Epithelial cell of proximal tubule (primary cell): ENCODE measurements around the gene NDUFB6. TPM values are rescaled to one million over a fixed set of nuclear protein-coding genes. Genes with fewer than 3 reads are reported as not detected.
"Not testable (repeated sequence)": the region's sequence is repeated elsewhere in the genome, so short reads cannot be mapped to it uniquely, and the experiment has no call there.

ENCODE experiments used
- DNase-seq: peaks from one replicate; pipeline ENCODE4 v3.0.0-alpha.2; 2011; ENCODE audit warnings: low read depth
- H3K4me3 ChIP-seq: 2 replicates; pipeline ENCODE4 v1.5.1; 2011; ENCODE audit warnings: low read depth, mild to moderate bottlenecking, low read length
- total RNA-seq: library from RNA; depleted of rRNA; stranded (reverse); fragments of >200 nt; gene quantifications from 2 replicates; pipeline ENCODE4 v1.2.3, GENCODE V29; 2015
- TF ChIP-seq, protein P1 (sequence below): conservative IDR thresholded peaks from 2 replicates; pipeline ENCODE4 v1.5.1; 2012; ENCODE audit warnings: low read depth, mild to moderate bottlenecking, low read length

NDUFB6 gene
- total RNA-seq = 80.8 and 83.2 TPM in 2 replicates

DNA sequence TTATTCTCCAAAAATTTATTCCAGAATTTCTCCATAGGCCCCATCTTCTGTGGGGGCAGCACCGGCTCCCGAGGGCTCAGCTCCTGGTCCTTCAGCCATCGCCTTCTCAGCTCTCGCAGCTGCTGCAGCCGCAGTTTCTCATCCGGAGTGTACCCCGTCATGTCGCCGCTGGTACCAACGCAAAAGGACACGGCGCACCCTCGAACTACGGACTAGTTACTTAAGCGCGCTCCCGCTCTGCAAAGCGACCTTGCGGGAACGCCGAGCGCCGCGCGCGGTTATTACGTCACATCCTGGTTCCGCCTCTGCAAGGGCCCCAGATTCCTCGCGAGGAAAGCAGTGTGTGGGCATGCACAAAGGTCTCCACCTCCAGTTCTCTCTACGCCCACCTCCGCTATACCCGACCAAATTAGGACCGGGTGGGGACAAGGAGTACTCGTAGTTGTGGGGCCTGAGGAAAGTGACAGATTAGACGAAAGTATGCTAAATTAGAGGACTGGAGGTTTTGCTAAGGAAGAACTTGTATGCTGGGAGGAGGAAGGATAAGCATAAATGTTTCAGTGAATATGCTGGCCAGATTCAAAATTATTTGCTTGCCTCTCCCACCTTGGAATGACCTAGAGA is at the start of gene NDUFB6:
Gene NDUFB6, minus strand, starts transcription at position 260 of the 624 bp plus-strand sequence. Its CDS starts 99 bp downstream, at position 161.
- TF ChIP-seq, protein P1, sequence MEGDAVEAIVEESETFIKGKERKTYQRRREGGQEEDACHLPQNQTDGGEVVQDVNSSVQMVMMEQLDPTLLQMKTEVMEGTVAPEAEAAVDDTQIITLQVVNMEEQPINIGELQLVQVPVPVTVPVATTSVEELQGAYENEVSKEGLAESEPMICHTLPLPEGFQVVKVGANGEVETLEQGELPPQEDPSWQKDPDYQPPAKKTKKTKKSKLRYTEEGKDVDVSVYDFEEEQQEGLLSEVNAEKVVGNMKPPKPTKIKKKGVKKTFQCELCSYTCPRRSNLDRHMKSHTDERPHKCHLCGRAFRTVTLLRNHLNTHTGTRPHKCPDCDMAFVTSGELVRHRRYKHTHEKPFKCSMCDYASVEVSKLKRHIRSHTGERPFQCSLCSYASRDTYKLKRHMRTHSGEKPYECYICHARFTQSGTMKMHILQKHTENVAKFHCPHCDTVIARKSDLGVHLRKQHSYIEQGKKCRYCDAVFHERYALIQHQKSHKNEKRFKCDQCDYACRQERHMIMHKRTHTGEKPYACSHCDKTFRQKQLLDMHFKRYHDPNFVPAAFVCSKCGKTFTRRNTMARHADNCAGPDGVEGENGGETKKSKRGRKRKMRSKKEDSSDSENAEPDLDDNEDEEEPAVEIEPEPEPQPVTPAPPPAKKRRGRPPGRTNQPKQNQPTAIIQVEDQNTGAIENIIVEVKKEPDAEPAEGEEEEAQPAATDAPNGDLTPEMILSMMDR = no peak
- DNase-seq = no peak
- H3K4me3 ChIP-seq = peak within 1 kb of the TSS; percentile 99

DNA sequence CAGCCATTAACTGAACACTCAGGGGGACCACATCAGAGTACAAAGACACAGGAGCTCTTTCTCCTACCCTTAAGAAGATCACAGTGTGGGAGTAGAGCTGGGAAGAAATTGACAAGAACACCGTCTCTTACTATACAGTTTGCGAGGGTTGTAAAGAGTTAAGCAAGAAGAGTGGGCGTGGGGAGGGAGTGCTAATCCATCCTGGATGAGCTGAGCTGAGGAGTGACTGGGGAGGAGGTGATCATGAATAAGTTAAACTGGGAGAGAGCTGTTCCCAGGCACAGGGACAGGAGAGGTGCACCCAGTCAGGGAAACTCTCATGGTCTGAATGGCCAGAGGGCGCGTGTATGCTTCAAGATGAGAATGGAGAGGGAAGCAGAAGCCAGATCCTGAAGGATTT is 45.3 kb upstream of the NDUFB6 start:
- DNase-seq = no peak
- TF ChIP-seq, protein P1 = no peak
- H3K4me3 ChIP-seq = no peak overlapping the region

DNA sequence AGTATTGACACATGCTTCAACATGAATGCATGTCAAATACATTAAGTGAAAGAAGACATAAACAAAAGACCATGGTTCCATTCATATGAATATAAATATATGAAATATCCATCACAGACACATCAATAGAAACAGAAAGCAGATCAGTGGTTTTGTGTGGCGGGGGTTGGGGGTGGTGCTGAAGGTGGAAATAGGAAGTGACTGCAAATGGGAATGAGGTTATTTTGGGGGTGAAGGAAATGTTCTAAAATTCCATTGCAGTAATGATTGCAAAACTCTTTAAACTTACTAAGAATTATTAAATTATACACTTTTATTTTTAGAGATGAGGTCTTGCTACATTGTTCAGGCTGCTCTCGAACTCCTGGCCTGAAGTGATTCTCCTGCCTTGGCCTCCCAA is 33.9 kb upstream of the NDUFB6 start:
- TF ChIP-seq, protein P1 = no peak
- no peak overlapping the region for H3K4me3 ChIP-seq
- no peak for DNase-seq

GRCh38 chr9:32603914-32604852 is 31.2 kb upstream of the NDUFB6 start:
- TF ChIP-seq, protein P1 = no peak
- H3K4me3 ChIP-seq = no peak overlapping the region
- no peak for DNase-seq

DNA sequence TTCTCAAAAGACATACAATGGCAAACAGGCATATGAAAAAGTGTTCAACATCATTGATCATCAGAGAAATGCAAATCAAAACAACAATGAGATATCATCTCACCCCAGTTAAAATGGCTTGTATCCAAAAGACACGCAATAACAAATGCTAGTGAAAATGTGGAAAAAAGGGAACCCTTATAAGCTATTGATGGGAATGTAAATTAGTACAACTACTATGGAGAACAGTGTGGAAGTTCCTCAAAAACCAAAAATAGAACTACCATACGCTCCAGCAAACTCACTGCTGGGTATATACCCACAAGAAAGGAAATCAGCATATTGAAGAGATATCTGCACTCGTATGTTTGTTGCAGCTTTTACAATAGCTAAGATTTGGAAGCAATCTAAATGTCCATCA is 26.1 kb upstream of the NDUFB6 start:
- H3K4me3 ChIP-seq, DNase-seq: not testable (repeated sequence)

DNA sequence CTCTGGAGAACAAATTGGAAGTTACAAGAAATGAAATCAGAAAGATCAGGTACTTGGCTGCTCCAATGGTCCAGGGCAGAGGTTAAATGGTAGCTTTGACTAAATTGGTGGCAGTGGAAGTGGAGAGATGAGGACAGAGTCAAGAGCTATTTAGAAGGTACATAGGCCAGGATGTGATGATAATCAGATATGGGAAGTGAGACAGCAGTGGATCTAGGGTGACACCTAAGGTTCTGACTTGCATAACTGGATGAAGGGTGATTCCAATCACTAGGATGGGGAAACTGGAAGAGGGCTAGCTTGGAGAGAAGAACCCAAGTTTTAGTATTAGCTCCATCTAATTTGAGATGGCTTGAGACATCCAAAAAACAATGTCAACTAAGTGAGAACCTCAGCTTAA is 24.0 kb upstream of the NDUFB6 start:
- TF ChIP-seq, protein P1 = no peak
- no peak for DNase-seq
- H3K4me3 ChIP-seq = no peak overlapping the region

- TF ChIP-seq, protein P1 = no peak
- DNase-seq = no peak
Measured at GRCh38 chr9:32596096-32596865, 23.3 kb upstream of the NDUFB6 start.

More at GRCh38 chr9:32596096-32596865, 23.3 kb upstream of the NDUFB6 start:
- no peak overlapping the region for H3K4me3 ChIP-seq
